ENCODE measurements around the gene DGCR8. TPM values are rescaled to one million over a fixed set of nuclear protein-coding genes. Genes with fewer than 3 reads are reported as not detected.

The DGCR8 gene
- total RNA-seq, 1 donor from 2014 or later, result 36.6 TPM

DNA sequence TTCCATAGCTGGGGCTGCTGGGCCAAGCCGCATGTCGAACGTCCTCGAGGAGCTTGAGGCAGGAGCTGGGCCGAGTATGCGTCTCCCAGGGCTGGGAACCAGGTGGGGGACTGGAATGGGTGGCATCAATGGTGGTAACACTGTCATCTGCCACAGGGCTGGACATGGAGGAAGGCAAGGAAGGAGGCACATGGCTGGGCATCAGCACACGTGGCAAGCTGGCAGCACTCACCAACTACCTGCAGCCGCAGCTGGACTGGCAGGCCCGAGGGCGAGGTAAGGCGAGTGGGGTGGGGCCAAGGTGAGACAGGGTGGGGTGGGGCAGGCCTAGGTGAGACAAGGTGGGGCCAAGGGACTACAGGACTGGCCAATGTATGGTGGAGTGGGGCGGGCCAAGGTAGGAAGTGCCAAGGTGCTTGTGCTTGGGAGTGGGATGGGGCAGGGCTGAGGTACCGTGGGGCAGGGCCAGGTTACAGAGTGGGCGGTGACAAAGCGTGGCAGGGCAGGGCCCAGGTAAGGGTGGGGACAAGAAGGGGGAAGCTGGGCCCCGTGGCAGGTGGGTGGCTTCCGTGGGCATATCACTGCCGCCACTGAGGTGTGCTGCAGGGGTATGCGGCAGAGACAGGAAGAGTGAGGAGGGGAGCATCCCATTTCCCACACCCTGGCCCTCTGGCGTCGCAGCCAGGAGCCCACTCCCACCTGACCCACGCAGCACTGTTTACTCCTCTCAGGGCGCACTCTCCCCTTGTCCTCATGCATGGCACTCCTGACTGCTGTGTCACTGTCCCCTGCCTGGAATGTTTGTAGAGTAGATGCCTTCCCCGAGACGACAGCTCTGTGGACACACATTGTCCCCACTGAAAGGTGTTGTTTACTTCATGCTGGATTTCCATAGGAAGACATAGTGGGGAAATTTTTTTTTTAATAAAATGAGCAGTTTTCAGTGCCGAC lies 27.5 kb upstream of the DGCR8 start:
- DNase-seq (ENCODE audit: low read depth), result no peak

DNA sequence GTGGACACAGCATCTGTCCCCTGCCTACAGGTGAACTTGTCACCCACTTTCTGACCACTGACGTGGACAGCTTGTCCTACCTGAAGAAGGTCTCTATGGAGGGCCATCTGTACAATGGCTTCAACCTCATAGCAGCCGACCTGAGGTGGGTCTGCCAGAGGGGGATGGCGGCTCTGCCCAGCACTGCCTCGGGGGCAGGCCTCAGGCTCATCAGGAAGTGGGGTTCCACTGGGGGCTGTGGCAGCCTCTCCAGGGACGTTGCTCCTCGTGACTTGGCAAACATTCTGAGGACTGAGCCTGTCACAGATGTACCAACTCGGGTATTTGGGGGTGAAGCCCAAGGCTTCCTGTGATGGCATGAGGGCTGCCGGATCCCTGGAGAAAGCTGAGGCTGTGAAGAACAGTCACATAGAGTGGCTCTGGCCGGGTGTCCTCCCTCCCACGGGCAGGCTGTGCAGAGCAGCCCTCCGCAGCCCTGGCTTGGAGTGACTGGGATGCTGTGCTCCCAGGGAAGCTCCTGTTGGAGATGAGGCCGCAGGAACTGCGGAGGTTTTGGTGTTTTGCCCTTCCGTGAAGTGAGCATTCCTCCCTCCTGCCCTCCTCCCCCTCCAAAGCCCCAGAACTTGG lies 26.5 kb upstream of the DGCR8 start:
- DNase-seq (ENCODE audit: low read depth), result no peak

- no peak for DNase-seq (ENCODE audit: low read depth)
Observed at GRCh38 chr22:20054034-20054427, 26.0 kb upstream of the DGCR8 start.

DNA sequence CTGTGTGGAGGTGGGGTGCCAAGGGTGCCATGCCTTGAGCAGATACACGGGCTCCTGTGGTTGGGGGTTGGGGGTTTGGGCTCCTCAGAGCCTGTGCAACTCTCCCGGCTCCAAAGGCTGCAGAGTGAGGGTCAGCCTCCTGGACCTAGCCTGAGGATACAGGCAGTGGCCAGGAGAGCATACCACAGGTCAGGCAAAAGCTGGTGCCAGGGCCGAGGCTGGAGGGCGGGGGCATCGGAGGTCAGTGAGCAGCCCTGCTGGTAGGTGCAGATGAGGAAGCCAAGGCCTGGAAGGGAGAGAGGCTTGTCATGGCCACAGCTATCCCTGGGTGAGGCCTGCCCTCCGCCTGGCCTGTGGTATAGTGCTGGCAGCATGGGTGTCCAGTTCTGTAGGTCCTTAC lies 25.6 kb upstream of the DGCR8 start:
- no peak for DNase-seq (ENCODE audit: low read depth)

DNA sequence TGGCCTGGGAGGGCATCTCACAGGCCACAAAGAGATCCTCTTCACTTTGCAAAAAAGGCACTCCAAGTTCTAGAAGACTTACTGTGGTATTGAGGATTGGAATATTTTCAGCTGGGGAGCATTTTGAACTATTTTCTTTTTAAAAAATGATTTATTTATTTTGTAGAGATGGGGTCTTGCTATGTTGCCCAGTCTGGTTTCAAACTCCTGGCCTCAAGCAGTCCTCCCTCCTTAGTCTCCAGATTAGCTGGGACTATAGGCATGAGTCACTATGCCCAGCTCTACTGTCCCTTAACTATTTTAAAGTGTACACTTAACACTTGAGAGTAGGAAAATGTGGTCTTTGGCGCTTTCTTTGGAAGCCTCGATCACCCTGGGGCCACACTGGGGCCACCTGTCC lies 24.9 kb upstream of the DGCR8 start:
- no peak for DNase-seq (ENCODE audit: low read depth)

DNA sequence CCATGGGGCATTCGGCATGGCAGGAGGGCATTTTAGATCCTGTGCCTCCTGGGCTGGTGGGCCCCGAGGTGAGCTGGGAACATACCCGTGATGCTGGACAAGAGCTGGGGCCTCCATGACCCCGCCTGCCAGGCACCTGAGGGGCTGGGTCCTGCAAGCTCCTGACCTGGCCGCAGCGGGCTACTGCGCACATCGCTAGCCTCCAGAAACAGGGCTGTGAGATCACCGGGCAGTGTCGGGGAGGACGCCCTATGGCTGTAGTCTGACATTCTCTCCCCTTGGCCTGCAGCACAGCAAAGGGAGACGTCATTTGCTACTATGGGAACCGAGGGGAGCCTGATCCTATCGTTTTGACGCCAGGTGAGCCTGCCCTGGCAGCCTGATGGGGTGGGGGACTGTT lies 24.4 kb upstream of the DGCR8 start:
- DNase-seq (ENCODE audit: low read depth), result no peak

- DNase-seq (ENCODE audit: low read depth), result no peak
Observed at GRCh38 chr22:20056161-20056560, 23.9 kb upstream of the DGCR8 start.

DNA sequence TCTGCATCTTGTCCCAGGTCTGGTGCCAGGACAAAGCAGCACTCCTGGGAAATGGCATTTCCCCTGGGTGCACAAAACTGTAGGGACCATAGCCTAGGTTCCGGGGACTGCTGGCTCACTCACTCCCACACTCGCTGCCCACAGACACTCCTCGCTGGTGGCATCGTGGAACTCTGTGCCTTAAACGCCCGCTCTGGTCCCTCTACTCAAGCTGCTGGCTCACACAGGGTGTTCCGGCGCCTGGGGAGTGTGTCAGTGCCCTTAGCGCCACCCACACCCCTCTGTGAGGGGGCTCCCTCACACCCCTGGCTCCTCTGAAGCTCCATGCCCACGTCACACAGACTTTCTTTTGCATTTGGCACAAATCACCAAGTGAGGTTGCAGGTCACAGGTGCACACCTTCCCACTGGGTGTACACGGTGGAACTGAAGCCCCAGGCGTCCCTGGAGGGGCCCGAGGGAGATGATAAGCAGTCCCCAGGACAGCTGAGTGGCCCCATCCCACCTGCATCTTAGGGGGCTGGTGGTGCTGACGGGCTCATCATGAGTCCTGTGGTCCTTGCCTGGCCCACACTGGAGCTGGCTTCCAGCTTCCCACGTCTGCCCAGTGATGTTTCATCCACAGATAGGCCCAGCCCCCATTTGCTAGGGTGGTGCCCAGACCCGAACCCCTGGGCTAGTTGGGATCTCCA lies 23.2 kb upstream of the DGCR8 start:
- no peak for DNase-seq (ENCODE audit: low read depth)

GRCh38 chr22:20057596-20058268 lies 22.3 kb upstream of the DGCR8 start:
- DNase-seq (ENCODE audit: low read depth), result no peak

GRCh38 chr22:20058989-20059770 lies 20.9 kb upstream of the DGCR8 start:
- no peak for DNase-seq (ENCODE audit: low read depth)

GRCh38 chr22:20060700-20061480 lies 19.2 kb upstream of the DGCR8 start:
- no peak for DNase-seq (ENCODE audit: low read depth)

GRCh38 chr22:20061481-20061861 lies 18.6 kb upstream of the DGCR8 start:
- no peak for DNase-seq (ENCODE audit: low read depth)

- no peak for DNase-seq (ENCODE audit: low read depth)
Observed at GRCh38 chr22:20062043-20062765, 17.8 kb upstream of the DGCR8 start.

GRCh38 chr22:20062766-20063083 lies 17.3 kb upstream of the DGCR8 start:
- peak; percentile 82 for DNase-seq (ENCODE audit: low read depth)

DNA sequence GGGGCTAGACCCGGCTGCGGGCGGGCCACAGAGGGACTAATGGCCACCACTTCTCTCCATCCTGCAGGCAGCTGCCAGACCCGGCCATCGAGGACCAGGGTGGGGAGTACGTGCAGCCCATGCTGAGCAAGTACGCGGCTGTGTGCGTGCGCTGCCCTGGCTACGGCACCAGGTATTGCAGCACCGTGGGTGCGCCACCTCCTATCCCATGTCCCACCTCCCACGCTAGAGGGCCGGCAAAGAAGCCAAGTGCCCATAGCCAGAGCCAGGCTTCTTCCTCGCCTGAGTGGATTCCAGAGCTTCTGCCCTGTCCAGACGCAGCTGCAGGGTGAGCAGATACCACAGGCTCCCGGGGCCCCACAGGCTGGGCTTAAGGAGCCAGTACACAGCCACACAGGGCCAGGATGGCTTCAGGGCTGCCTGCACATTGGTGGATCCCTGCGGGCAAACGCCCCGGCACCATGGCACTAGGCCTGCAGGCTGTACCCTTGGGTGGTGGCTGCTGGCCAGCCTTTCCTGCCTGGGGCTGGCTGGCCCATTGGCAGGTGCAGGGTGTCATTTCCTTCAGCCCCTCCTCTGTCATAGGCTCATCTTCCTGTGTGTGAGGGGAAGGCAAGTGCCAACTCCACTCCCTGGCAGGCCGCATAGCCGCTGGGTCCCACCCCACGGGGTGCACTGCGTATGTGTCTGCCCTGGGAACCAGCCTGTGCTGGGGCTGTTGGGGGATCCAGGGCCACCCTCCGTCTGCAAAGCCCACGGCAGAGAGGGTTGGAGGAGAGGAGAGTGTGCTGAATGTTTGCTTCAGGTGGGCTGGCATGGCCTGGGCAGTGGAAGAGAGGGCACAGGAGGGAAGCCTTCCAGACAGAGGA lies 16.5 kb upstream of the DGCR8 start:
- no peak for DNase-seq (ENCODE audit: low read depth)

GRCh38 chr22:20064140-20064480 lies 15.9 kb upstream of the DGCR8 start:
- DNase-seq (ENCODE audit: low read depth), result no peak

GRCh38 chr22:20064545-20065262 lies 15.3 kb upstream of the DGCR8 start:
- DNase-seq (ENCODE audit: low read depth), result no peak

DNA sequence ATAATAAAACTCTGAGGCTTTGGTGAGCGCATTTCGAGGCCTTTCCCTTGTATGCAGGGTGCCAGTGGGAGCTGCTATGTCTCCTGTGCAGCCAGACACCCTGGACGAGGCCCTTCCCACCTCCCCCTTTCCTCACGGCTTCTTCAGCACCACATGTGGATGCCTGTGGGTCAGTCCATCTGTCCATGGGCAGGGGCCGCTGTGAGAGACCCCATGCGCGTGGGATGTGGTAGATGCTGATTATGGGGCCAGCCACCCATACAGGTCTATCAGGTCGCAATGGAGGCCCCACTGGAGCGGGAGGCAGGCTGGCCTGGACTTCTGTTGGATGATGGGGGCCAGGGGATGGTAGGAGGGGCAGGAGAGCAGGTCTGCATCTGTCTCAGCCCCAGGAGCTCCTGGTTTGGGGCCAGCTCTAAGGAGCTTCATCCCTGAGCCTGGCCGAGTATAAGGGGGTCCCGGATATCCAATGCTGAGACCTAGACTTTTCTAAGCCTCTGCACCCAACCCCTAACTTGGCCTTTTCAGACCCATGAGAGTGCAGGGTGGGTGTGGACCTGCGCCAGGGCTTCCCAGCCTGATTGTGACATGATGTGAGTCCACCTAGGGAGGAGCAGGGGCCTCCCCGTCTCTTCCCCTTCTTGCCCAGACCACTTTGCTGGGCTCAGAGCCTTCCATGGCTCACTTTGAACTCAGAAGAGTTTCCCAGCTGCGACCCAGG lies 14.0 kb upstream of the DGCR8 start:
- DNase-seq (ENCODE audit: low read depth), result no peak
